ENCODE data around the gene TRABD.

DNA sequence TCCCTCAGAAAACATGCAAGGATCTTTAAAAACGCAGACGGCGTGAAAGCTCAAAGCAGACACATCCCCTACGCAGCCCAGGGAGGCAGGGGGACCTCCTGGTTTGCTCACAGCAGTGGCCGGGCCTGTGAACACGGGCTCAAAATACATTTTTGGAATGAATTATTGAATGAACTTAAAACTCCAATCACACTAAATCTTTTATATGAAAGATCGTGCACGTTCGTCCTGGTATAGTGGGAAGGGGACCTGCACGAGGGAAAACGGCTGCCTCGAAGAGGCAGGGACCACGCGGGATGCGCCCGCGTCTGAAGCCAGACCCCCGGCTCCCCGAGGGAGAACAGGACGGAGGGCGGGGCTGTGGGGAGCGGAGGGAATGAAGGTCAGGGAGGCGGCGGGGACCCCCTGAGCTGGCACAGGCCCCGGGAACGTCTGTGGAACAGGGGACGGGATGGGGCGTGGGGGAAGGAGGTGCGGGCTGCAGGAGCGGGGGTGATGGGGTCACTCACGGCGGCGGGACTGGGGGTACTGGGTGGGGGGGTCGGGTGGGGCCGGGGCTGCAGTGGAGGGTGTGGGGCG, 16.4 kb upstream of the TRABD start:
- TF ChIP-seq POLR2A (IDR thresholded peaks at IDR 0.05; ENCODE audit: low read depth, low read length) (no peak), POLR2AphosphoS5 (IDR thresholded peaks at IDR 0.05; ENCODE audit: low read depth, low read length) (no peak), TAF1 (IDR thresholded peaks at IDR 0.05; ENCODE audit: borderline replicate concordance, low read depth, low read length) (no peak)
